Suprapubic skin (tissue), 4 donors: Measurements from ENCODE around the gene AUTS2. TPM values are rescaled to one million over a fixed set of nuclear protein-coding genes. Genes with fewer than 3 reads are reported as not detected.

Experiments
- DNase-seq, 2 donors: peaks; one replicate each; pipeline ENCODE4 v3.0.0-alpha.2; 2019; ENCODE audit warnings: low spot score in 2 of 2
- H3K27ac ChIP-seq: fragments of 200-600 bp; sonication (generic); one replicate; pipeline ENCODE4 v1.5.1; 2019
- H3K27me3 ChIP-seq: fragments of 200-600 bp; sonication (generic); one replicate; pipeline ENCODE4 v1.5.1; 2019
- H3K36me3 ChIP-seq: fragments of 200-600 bp; sonication (generic); one replicate; pipeline ENCODE4 v1.5.1; 2019
- H3K4me1 ChIP-seq: fragments of 200-600 bp; sonication (generic); one replicate; pipeline ENCODE4 v1.5.1; 2019
- H3K4me3 ChIP-seq: fragments of 200-600 bp; sonication (generic); one replicate; pipeline ENCODE4 v1.5.1; 2019; ENCODE audit warnings: mild to moderate bottlenecking
- H3K9me3 ChIP-seq: fragments of 200-600 bp; sonication (generic); one replicate; pipeline ENCODE4 v1.5.1; 2019
- EP300 ChIP-seq: sonication (generic); formaldehyde crosslinking; IDR thresholded peaks from one replicate; pipeline ENCODE4 v1.6.1; 2017; ENCODE audit warnings: antibody characterized with exemption
- POLR2A ChIP-seq, 2 donors: fragments of 450-650 bp; IDR thresholded peaks; one replicate each; pipeline ENCODE4 v1.6.1; 2017; ENCODE audit warnings: antibody characterized with exemption in 2 of 2, mild to moderate bottlenecking in 2 of 2, moderate library complexity in 2 of 2
- POLR2AphosphoS5 ChIP-seq, 3 donors: sonication (generic); formaldehyde crosslinking; IDR thresholded peaks; one replicate each; pipeline ENCODE4 v1.6.1; 2017; ENCODE audit warnings: antibody characterized with exemption in 3 of 3
- WGBS: methylation state at CpG from one replicate; pipeline ENCODE4 v1.1.5; 2018; 5-methylcytosine and 5-hydroxymethylcytosine counted together
- total RNA-seq, 4 donors: library from RNA; depleted of rRNA; stranded (reverse); fragments of >200 nt; gene quantifications; one replicate each; pipeline ENCODE4 v1.1.0, GENCODE V29; 2016
- TF ChIP-seq, protein P1 (sequence below), 2 donors: fragments of 200-600 bp in 1 of 2; fragments of 450-650 bp in 1 of 2; sonication (generic) in 1 of 2; IDR thresholded peaks; one replicate each; pipeline ENCODE4 v1.5.1; 2016 to 2019; ENCODE audit warnings: antibody characterized with exemption in 2 of 2, mild to moderate bottlenecking in 1 of 2, moderate library complexity in 1 of 2

Gene AUTS2
- total RNA-seq, 4 donors from 2014 or later: 31.0 to 102 (median 56.4) TPM

DNA sequence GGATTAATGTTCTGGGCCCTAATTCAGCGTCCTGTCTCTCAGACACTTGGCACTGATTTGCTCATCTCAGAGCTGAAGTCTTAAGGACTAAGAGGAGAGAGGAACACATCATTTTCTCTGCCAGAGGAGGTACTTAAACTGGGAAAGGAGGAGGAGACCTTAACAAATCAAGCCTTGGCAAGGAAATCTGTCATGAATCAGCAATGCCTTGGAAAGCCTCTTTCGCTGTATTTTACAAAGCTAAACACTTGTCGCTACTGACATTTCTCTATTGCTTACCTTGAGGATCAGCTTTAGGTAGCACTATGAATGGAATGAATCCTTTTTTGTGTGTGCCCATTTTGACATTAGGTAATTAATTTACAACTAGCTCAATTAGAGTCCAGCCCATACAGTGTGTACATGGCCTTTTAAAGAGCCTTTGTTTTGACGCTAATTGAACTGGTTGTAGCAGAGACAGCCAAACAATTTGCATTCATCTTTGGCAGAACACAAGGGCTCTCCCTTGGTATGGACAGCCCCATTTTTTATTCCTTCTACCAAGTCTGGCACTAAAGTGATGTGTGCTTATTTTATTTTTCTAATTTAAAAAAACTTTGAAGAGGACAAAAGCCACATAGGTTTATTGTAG is 37.4 kb downstream of the AUTS2 start:
- no peak for DNase-seq
- H3K36me3 ChIP-seq: no peaks in the 10 kb centered on the region
- no peaks in the 10 kb centered on the region for H3K27me3 ChIP-seq
- H3K9me3 ChIP-seq: no peaks in the 10 kb centered on the region
- no peaks in the 10 kb centered on the region for H3K4me1 ChIP-seq
- no peak for TF ChIP-seq EP300
- TF ChIP-seq POLR2A (IDR thresholded peaks at IDR 0.05): no peak
- TF ChIP-seq POLR2AphosphoS5 (IDR thresholded peaks at IDR 0.05): no peak
- TF ChIP-seq, protein P1, sequence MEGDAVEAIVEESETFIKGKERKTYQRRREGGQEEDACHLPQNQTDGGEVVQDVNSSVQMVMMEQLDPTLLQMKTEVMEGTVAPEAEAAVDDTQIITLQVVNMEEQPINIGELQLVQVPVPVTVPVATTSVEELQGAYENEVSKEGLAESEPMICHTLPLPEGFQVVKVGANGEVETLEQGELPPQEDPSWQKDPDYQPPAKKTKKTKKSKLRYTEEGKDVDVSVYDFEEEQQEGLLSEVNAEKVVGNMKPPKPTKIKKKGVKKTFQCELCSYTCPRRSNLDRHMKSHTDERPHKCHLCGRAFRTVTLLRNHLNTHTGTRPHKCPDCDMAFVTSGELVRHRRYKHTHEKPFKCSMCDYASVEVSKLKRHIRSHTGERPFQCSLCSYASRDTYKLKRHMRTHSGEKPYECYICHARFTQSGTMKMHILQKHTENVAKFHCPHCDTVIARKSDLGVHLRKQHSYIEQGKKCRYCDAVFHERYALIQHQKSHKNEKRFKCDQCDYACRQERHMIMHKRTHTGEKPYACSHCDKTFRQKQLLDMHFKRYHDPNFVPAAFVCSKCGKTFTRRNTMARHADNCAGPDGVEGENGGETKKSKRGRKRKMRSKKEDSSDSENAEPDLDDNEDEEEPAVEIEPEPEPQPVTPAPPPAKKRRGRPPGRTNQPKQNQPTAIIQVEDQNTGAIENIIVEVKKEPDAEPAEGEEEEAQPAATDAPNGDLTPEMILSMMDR (IDR thresholded peaks at IDR 0.05): no peak
- H3K27ac ChIP-seq: no peak overlapping the region
- 58% methylated on average over 4 of the region's 4 CpGs for WGBS
- no peak overlapping the region for H3K4me3 ChIP-seq

DNA sequence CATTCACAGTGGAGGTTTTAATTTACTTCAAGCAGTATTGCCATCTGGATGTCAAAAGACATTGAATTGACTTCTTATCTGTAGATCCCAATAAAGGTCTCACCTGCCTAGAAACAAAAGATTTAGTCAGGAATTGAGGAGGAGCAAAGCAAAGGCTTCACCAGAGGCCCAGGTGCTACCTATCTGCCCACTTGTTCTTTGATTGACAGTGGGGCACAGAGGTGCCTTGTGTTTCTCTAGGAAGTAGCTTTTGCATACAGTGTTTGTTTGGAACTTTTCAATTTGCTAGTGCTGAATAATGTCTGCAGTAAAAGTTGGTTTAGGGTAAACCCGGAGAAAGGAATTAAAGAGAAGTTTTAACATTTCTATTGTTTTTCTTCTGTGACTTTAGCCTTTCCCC is 40.4 kb downstream of the AUTS2 start:
- 96% methylated on average over 1 of the region's 1 CpG for WGBS
- H3K36me3 ChIP-seq: no peaks in the 10 kb centered on the region
- H3K9me3 ChIP-seq: no peaks in the 10 kb centered on the region
- H3K4me1 ChIP-seq: no peaks in the 10 kb centered on the region
- H3K4me3 ChIP-seq: no peak overlapping the region
- H3K27ac ChIP-seq: no peak overlapping the region
- no peak for DNase-seq
- no peaks in the 10 kb centered on the region for H3K27me3 ChIP-seq
- no peak for TF ChIP-seq EP300
- TF ChIP-seq POLR2A (IDR thresholded peaks at IDR 0.05): no peak
- no peak for TF ChIP-seq POLR2AphosphoS5 (IDR thresholded peaks at IDR 0.05)
- TF ChIP-seq, protein P1 (IDR thresholded peaks at IDR 0.05): no peak

DNA sequence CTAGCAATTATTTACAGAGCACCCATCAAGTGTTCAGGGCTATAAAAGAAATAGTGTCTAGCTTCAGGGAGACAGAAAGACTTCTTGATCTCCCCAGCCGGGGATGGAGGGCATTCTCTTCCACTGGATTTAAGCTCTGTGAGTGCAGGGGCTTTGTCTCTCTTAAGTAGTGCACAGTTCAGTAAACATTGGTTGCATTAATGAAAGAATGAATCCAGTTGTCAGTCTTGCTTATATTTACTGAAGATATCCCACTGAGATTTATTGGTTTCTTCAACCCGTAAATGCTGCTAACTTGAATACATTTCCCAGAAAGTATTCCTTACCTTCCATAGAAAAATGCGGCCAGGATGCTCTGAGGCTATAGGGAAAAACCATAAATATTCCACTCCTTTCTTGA is 41.9 kb downstream of the AUTS2 start:
- H3K27me3 ChIP-seq: no peaks in the 10 kb centered on the region
- H3K27ac ChIP-seq: no peak overlapping the region
- H3K4me1 ChIP-seq: no peaks in the 10 kb centered on the region
- DNase-seq: no peak
- no peaks in the 10 kb centered on the region for H3K36me3 ChIP-seq
- 93% methylated on average over 3 of the region's 3 CpGs for WGBS
- TF ChIP-seq EP300: no peak
- TF ChIP-seq, protein P1 (IDR thresholded peaks at IDR 0.05): no peak
- TF ChIP-seq POLR2A (IDR thresholded peaks at IDR 0.05): no peak
- TF ChIP-seq POLR2AphosphoS5 (IDR thresholded peaks at IDR 0.05): no peak
- H3K9me3 ChIP-seq: no peaks in the 10 kb centered on the region
- H3K4me3 ChIP-seq: no peak overlapping the region

DNA sequence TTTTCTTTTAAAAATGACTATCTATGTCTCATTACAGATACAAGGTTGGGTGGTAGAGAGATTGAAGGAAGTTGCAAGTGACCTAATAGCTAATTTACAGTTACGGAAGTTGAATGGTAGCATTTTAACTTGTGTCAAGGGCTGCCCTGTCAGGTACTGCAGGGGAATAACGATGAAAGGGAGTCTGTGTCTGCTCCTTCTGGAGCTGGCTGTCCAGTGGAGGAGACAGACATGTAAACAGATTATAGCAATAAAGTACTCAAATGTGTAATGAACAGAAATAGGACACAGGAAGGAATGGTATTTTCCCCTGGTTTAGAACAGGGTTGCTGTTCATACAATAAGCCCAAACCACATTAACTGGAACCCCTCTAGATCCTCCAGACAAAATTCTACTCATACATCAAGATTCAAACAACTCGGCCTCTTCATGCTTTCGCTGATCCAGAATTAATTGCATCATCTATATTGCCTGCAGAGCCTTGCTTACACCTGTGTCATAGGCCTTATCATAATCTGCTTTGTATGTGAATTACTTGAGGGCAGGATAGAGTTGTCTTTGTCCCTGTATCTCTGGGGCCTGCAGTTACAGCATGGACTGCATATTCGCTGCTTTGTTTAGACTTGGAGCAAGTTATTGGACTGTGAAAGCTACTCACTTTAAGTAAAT is 42.8 kb downstream of the AUTS2 start:
- no peak for DNase-seq
- H3K27me3 ChIP-seq: no peaks in the 10 kb centered on the region
- TF ChIP-seq, protein P1 (IDR thresholded peaks at IDR 0.05): no peak
- no peak for TF ChIP-seq POLR2A (IDR thresholded peaks at IDR 0.05)
- TF ChIP-seq EP300: no peak
- no peak for TF ChIP-seq POLR2AphosphoS5 (IDR thresholded peaks at IDR 0.05)
- H3K4me3 ChIP-seq: no peak overlapping the region
- no peaks in the 10 kb centered on the region for H3K9me3 ChIP-seq
- no peaks in the 10 kb centered on the region for H3K36me3 ChIP-seq
- no peaks in the 10 kb centered on the region for H3K4me1 ChIP-seq
- H3K27ac ChIP-seq: no peak overlapping the region
- 87% methylated on average over 5 of the region's 5 CpGs for WGBS

DNA sequence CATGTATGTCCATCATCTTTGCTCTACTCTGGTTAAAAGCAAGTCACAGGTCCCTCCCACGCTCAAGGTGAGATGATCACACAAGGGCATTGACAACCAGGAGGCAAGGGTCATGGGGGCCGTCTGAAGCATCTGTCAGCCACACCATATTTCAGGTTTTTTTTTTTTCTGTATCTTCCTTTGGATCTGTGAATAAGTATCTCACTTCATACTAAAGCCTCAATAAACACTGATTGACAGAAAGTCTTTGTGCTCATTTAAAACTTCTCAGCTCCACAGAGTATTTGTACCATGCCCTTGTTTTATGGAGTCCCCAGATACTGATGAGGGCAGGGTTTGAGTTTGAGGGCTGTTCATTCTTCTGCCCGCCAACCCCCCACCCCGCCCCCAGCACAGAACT is 45.0 kb downstream of the AUTS2 start:
- WGBS: 88% methylated on average over 4 of the region's 4 CpGs
- TF ChIP-seq POLR2A (IDR thresholded peaks at IDR 0.05) (no peak), EP300 (no peak), POLR2AphosphoS5 (IDR thresholded peaks at IDR 0.05) (no peak)
- TF ChIP-seq, protein P1 (IDR thresholded peaks at IDR 0.05): no peak
- Histone ChIP-seq H3K9me3 (no peaks in the 10 kb centered on the region), H3K4me1 (no peaks in the 10 kb centered on the region), H3K4me3 (no peak overlapping the region), H3K27ac (no peak overlapping the region), H3K27me3 (no peaks in the 10 kb centered on the region), H3K36me3 (no peaks in the 10 kb centered on the region)
- DNase-seq: no peak
